Brain microvascular endothelial cell (primary cell): Measurements from ENCODE around the gene TEX13D.

Experiments used
- DNase-seq: peaks from one replicate; pipeline ENCODE4 v3.0.0-alpha.2; 2020
- H3K27ac ChIP-seq: fragments of 250-450 bp; sonication (Bioruptor Pico); 2 replicates; pipeline ENCODE4 v1.5.1; 2020; ENCODE audit warnings: mild to moderate bottlenecking, moderate library complexity
- H3K27me3 ChIP-seq: fragments of 250-450 bp; sonication (Bioruptor Pico); replicated peaks from 2 replicates; pipeline ENCODE4 v1.5.1; 2020; ENCODE audit warnings: mild to moderate bottlenecking
- H3K36me3 ChIP-seq: fragments of 250-450 bp; sonication (Bioruptor Pico); replicated peaks from 2 replicates; pipeline ENCODE4 v1.5.1; 2020; ENCODE audit warnings: mild to moderate bottlenecking
- H3K4me3 ChIP-seq: 2 replicates; pipeline ENCODE4 v1.5.1; 2011; ENCODE audit warnings: low read depth, mild to moderate bottlenecking, control low read depth, low read length, moderate library complexity
- in situ Hi-C: cut with HindIII; loops from 2 replicates; pipeline ENCODE4 v1.10.0; 2017; ENCODE audit warnings: low sequenced_read_pairs, low pct_ligation_motif_present
- TF ChIP-seq, protein P1 (sequence below): IDR thresholded peaks from 2 replicates; pipeline ENCODE4 v1.5.1; 2011; ENCODE audit warnings: low read depth, mild to moderate bottlenecking, moderate library complexity, low read length, control low read depth, inconsistent platforms; ENCODE audit errors: missing control alignments

TEX13D gene

DNA sequence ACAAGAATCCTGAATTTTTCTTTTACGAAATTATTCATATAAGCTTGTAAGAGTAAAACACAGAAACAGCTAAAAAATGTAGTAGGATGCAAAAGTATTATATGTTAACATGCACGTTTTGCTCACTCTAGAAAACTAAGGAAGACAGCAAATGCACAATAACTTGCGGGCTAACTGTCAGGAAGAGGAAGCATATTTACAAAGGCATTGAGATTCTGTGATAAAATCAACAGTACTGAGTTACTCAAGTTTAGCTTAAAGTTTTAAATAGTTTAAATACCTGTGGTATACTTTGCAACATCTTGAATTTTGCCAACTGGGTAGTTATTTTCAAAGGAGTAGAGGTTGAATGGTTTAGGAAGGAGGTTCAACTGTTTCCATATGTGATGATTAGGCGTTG is 50.9 kb downstream of the TEX13D start:
- no peaks in the 10 kb centered on the region for H3K27me3 ChIP-seq
- no peak for DNase-seq

DNA sequence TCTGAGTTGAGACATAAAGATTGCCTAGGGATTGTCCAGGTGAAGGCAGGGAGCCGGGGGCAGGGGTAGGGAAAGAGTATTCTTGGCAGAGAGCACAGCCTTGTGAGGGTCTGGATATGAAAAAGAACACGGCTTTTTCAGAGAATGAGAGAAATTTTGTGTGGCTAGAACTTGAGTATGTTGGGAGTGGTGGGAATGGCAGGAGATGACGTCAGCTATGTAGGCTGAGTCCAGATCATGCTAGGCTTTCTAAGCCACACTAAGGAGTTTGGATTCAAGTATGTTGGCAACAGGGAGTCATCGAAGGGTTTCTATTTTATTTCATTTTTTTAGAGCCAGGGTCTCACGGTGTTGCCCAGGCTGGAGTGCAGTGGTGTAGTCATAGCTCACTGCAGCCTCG is 53.9 kb downstream of the TEX13D start:
- Histone ChIP-seq H3K36me3 (no peaks in the 10 kb centered on the region), H3K27ac (no peak overlapping the region), H3K27me3 (no peaks in the 10 kb centered on the region), H3K4me3 (no peak overlapping the region)
- in situ Hi-C loops: no loop called here
- DNase-seq: no peak
- TF ChIP-seq, protein P1, sequence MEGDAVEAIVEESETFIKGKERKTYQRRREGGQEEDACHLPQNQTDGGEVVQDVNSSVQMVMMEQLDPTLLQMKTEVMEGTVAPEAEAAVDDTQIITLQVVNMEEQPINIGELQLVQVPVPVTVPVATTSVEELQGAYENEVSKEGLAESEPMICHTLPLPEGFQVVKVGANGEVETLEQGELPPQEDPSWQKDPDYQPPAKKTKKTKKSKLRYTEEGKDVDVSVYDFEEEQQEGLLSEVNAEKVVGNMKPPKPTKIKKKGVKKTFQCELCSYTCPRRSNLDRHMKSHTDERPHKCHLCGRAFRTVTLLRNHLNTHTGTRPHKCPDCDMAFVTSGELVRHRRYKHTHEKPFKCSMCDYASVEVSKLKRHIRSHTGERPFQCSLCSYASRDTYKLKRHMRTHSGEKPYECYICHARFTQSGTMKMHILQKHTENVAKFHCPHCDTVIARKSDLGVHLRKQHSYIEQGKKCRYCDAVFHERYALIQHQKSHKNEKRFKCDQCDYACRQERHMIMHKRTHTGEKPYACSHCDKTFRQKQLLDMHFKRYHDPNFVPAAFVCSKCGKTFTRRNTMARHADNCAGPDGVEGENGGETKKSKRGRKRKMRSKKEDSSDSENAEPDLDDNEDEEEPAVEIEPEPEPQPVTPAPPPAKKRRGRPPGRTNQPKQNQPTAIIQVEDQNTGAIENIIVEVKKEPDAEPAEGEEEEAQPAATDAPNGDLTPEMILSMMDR: no peak

More for the DNA sequence above, 50.9 kb downstream of the TEX13D start:
- Histone ChIP-seq H3K4me3 (no peak overlapping the region), H3K36me3 (no peaks in the 10 kb centered on the region), H3K27ac (no peak overlapping the region)
- TF ChIP-seq, protein P1: no peak
- in situ Hi-C loops: no loop called here
